ENCODE results near the gene WWC1.

GRCh38 chr5:168374532-168374931 is 83.1 kb downstream of the WWC1 start:
- TF ChIP-seq CTCF (conservative IDR thresholded peaks at IDR 0.05; ENCODE audit: low read length) (no peak), EZH2phosphoT487 (IDR thresholded peaks at IDR 0.05; ENCODE audit: borderline replicate concordance, low read depth, low read length) (no peak)
